ENCODE data around the gene ADGRD1.

Gene ADGRD1

DNA sequence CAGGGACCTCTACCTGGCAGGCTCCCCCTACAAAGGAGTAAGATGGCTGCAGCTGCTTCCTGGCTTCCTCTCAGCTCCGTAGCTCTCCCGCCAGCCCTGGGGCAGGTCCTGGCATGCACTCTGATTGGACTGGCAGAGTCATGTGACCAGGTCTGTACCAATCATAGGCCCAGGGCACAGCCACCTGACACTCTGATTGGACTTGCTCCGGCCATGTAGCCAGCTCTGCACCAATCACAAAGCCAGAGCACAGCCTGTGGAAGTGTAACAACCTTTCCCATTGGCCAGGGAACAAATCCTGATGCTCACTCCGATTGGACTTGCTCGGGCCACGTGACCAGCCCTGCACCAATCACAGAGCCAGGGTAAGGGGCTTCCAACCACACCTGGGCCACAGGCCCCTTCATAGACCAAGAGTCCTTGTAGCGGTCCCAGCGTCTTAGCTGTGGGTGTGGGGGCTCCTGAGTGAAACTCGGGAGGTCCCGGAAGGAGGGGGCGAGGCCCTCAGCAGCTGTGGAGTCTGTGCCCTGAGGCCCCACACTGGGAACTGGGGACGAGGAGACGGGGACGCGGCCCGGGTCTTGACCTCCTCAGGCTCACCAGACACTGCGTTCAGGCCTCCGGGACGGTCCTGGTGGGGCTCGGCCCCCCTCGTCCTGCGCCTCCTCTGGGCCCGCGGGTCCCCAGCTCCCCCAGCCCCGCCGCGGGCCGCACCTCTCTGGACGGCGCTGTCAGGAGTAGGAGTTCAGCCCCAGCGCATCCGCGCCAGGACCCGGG lies 210.6 kb downstream of the ADGRD1 start:
- DNase-seq (ENCODE audit: low spot score) = no peak

DNA sequence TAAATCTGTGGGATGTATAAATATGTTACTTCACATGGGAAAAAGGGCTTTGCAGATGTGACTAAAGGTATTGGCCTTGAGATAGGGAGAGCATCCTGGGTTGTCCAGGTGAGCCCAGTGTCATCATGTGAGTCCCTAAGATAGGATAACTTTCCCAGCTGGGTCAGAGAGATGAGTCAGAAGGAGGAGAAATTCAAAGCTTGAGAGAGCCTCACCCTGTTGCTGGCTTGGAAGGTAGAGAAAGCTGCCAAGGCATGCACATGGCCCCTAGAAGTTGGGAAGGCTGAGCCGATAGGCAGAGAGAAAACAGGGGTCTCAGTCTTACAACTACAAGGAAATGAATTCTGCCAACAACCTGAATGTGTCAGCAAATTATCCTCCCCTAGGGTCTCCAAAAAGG lies 213.0 kb downstream of the ADGRD1 start:
- DNase-seq (ENCODE audit: low spot score) = no peak

DNA sequence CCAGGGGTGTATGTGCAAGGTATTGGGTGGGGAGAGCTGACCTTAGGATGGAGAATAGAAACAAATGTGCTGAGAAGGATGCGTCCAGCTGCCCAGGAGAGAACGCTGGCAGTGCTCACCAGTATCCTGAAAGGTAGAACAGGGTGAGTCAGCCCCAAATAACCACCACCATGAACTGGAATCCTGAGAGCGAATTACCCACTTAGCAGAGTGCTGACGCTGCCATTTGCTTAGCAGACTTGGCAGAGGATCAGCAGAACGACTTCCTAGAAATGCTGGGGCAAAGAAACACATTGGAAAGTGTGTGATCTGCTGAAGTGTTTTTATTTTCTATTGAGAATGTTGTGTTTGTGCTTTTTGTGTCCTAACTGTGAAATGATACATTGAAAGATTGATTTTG lies 213.6 kb downstream of the ADGRD1 start:
- DNase-seq (ENCODE audit: low spot score) = no peak

GRCh38 chr12:131171029-131171428 lies 217.3 kb downstream of the ADGRD1 start:
- DNase-seq (ENCODE audit: low spot score) = no peak

DNA sequence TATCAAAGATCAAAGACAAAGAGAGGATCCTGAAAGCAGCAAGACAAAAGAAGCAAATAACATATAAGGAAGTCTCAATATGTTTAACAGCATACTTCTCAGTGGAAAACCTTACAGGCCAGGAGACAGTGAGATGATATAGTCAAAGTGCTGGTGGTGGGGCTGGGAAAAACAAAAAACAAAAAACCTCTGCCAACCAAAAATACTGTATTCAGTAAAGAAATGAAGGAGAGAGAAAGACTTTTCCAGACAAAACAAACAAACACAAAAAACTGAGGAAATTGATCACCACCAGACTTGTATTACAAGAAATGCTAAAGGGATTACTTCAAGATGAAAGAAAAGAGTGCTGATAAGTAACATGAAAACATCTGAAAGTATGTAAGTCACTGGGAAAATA lies 221.2 kb downstream of the ADGRD1 start:
- DNase-seq (ENCODE audit: low spot score) = no peak

DNA sequence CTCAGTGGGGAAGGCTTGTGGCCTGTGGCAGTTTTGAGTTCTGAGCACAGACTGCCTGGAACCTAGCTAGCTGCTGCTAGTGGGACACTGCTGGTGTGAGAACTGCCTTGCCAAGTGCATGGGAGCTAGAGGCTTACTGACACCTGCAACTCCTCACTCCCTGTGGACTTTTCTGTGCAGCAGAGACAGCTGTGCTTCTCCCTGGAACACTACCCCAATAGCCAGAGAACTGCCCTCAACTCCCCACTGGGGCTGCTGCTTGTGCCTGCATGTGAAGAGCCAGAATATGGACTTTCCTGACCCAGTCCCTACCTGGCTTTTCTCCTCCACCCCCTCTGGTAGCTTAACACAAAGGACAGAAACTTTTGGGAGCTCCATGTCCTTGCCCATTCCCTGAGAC lies 222.6 kb downstream of the ADGRD1 start:
- no peak for DNase-seq (ENCODE audit: low spot score)

GRCh38 chr12:131176926-131177325 lies 223.2 kb downstream of the ADGRD1 start:
- DNase-seq (ENCODE audit: low spot score) = no peak

DNA sequence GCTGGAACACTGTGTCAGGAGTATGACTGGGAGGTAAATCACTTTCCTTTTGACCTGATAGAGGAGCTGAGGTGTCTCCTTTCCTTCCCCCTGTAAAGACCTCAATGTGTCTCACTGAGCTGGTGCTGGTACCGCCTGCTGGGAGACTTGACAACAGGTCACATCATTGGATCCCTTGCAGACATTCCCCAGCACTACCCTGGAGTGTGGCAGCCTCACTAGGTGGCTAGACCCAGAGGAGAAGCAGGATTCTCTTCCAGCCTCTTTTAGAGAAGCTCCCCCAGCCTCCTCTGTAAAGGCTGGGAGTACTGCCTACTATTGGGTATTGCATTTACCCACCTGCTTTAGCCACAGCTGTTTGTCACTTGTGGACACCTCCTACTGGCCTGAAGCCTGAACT lies 223.9 kb downstream of the ADGRD1 start:
- no peak for DNase-seq (ENCODE audit: low spot score)

- no peak for DNase-seq (ENCODE audit: low spot score)
Measured at GRCh38 chr12:131187602-131188001, 233.9 kb downstream of the ADGRD1 start.

GRCh38 chr12:131188131-131189050 lies 234.7 kb downstream of the ADGRD1 start:
- no peak for DNase-seq (ENCODE audit: low spot score)

DNA sequence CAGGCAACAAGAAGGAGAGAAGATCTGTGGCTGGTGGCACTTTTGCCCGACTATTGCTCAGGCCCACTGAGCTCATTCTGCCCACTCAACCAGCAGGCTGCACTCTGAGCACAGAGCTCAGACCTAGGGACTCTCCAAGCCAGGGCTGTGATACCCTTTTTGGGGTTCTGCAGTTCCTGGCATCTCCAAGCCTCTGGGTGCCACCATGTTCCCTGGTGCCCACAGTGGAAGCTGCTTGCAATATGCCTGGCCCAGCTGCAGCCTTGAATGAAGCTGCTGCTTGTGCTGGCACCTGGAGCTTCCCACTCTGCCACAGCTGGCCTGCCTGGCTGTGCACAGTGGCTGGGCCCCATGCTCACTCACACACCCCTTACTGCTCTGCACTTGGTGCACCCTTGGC lies 236.1 kb downstream of the ADGRD1 start:
- DNase-seq (ENCODE audit: low spot score) = no peak

GRCh38 chr12:131190965-131191364 lies 237.3 kb downstream of the ADGRD1 start:
- no peak for DNase-seq (ENCODE audit: low spot score)

Measured in GM03348 (cell line).